Activated T-helper 1 cell treated with anti-CD3 and anti-CD28 coated beads, Interleukin-12 subunit alpha, Interleukin-12 subunit beta, Interleukin-2, Interleukin-4 antibody, amounts not matched to agents 30 ng/mL and 10 ng/mL and 1 ng/mL, durations not matched to agents 14 hours and 24 hours and 36 hours (primary cell): ENCODE data around the gene PELI2. TPM values are rescaled to one million over a fixed set of nuclear protein-coding genes. Genes with fewer than 3 reads are reported as not detected.

ENCODE experiments used
- DNase-seq: peaks from one replicate; pipeline ENCODE4 v3.0.0; 2021; ENCODE audit warnings: low spot score
- H3K27ac Mint-ChIP-seq: one replicate; pipeline ENCODE4 v1.8.0; 2021; ENCODE audit warnings: mild to moderate bottlenecking, mixed read lengths
- H3K27me3 Mint-ChIP-seq: one replicate; pipeline ENCODE4 v1.8.0; 2022; ENCODE audit warnings: mild to moderate bottlenecking, moderate library complexity, mixed read lengths; ENCODE audit not compliant: insufficient read depth
- H3K36me3 Mint-ChIP-seq: one replicate; pipeline ENCODE4 v1.8.0; 2021; ENCODE audit warnings: low read depth, mixed read lengths
- H3K4me1 Mint-ChIP-seq: one replicate; pipeline ENCODE4 v1.8.0; 2021; ENCODE audit warnings: low read depth, mixed read lengths
- H3K4me3 Mint-ChIP-seq: one replicate; pipeline ENCODE4 v1.8.0; 2021; ENCODE audit warnings: mild to moderate bottlenecking, moderate library complexity, mixed read lengths
- H3K9me3 Mint-ChIP-seq: one replicate; pipeline ENCODE4 v1.8.0; 2021; ENCODE audit warnings: mixed read lengths
- intact Hi-C: fragments of 100-400 bp; cut with micrococcal nuclease; formaldehyde crosslinking; loops from one replicate; pipeline ENCODE4 v1.15.1; 2024
- total RNA-seq: library from RNA; stranded (reverse); gene quantifications from 2 replicates; pipeline ENCODE4 v1.2.3, GENCODE V29; 2022

The PELI2 gene
- total RNA-seq, 1 donor from 2014 or later: 4.5 TPM

DNA sequence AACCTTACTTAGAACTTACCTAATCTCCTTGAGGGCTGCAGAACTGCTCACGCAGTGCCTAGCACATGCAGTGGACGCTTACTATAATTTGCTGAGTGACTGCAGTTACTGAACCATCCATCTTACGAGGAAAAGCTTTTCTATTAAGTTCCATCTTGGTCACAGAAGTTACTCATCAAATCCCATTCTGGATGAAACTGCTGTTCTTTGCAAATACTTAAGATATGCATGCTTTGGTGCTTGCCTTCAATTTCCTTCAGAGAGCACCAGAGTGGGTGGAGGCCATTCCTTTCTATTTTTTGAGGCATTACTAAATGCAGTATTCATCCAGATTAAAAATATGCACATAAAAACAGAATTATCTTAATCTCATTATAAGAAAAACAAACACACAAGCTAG lies 17.7 kb upstream of the PELI2 start:
- intact Hi-C loops: no loop called here
- no peaks in the 10 kb centered on the region for H3K4me1 Mint-ChIP-seq

DNA sequence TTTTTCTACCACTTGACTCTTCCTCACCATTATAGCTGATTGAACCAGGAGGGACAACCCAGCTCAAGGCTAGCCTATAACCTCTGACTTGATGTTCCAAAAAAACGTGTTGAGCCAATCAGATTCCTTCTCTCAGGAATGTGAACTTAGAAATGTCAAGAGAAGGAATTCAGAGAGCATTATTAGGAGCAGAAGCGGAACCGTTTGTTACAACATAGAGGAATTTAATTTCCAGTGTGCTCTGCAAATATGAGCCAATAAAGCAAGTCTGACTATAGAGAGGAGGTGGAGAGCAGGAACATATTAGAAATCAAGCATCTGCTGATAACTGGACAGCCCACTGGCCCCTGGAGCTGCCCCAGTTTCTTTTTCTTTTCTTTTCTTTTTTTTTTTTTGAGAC lies 15.3 kb upstream of the PELI2 start:
- Mint-ChIP-seq H3K27ac (no peak overlapping the region), H3K9me3 (no peaks in the 10 kb centered on the region), H3K4me3 (no peak overlapping the region), H3K4me1 (no peaks in the 10 kb centered on the region), H3K27me3 (peaks cover 1% of the 10 kb centered on the region), H3K36me3 (no peaks in the 10 kb centered on the region)
- DNase-seq: no peak
- intact Hi-C loops: no loop called here

More for the DNA sequence above, 17.7 kb upstream of the PELI2 start:
- peaks cover 1% of the 10 kb centered on the region for H3K27me3 Mint-ChIP-seq
- H3K36me3 Mint-ChIP-seq: no peaks in the 10 kb centered on the region
- no peak overlapping the region for H3K27ac Mint-ChIP-seq
- no peak overlapping the region for H3K4me3 Mint-ChIP-seq
- DNase-seq: no peak
- H3K9me3 Mint-ChIP-seq: no peaks in the 10 kb centered on the region

DNA sequence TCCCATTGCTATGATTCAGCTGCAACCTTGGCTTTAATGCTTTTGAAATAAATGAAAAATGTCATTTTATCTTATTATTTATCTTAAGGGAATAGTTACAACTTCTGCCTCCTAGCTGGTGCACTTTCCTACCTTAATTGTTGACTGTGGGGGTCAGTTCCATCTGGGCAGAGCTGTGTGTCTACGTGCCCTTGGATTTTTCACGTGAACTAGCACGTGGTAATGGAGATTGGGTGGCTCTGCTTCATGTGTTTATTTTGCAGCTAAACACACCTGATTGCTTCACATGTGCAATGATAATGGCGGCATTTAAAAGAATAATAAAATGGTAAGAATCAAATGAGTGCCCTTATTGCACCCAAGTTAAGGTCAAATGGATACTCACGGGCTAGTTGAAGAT lies 10.6 kb upstream of the PELI2 start:
- Mint-ChIP-seq H3K27ac (no peak overlapping the region), H3K4me3 (no peak overlapping the region), H3K27me3 (peaks cover 9% of the 10 kb centered on the region), H3K4me1 (no peaks in the 10 kb centered on the region), H3K36me3 (no peaks in the 10 kb centered on the region), H3K9me3 (no peaks in the 10 kb centered on the region)
- no peak for DNase-seq
- intact Hi-C loops: no loop called here

DNA sequence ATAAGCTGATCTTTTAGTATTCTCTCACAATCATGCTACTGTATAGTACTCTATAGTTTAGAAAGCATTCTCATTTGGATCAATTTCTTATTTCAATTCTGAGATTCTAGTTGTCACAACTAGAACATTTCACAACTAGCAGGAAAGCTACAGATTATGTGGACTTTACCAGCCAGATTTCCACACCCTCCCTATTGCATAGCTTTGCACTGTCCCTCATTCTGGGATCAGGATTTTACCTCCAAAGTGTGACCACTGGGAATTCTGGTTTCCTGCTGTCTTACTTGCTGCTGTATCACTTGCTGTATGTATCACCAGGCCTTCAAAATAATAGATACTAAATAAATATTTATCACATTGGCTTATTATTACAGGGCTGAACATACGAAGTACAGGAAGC lies 10.2 kb upstream of the PELI2 start:
- peaks cover 11% of the 10 kb centered on the region for H3K27me3 Mint-ChIP-seq
- no peaks in the 10 kb centered on the region for H3K9me3 Mint-ChIP-seq
- H3K4me3 Mint-ChIP-seq: no peak overlapping the region
- no peaks in the 10 kb centered on the region for H3K36me3 Mint-ChIP-seq
- H3K4me1 Mint-ChIP-seq: no peaks in the 10 kb centered on the region
- intact Hi-C loops: no loop called here
- DNase-seq: no peak
- H3K27ac Mint-ChIP-seq: no peak overlapping the region

DNA sequence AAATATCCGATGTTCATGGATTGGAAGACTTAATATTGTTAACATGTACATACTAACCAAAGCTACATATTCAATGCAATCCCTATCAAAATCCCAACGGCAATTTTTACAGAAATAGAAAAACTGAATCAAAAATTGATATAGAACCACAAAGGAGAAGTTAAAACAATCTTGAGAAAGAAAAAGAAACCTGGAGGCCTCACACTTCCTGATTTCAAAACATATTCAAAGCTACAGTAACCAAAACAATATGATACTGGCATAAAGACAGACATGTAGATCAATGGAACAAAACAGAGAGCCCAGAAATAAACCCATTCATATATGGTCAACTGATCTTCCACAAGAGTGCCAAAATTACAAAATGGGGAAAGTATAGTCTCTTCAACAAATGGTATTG lies 5.4 kb upstream of the PELI2 start:
- no peaks in the 10 kb centered on the region for H3K9me3 Mint-ChIP-seq
- H3K4me3 Mint-ChIP-seq: no peak overlapping the region
- H3K27me3 Mint-ChIP-seq: peaks cover 23% of the 10 kb centered on the region
- peaks cover 12% of the 10 kb centered on the region for H3K4me1 Mint-ChIP-seq
- no peaks in the 10 kb centered on the region for H3K36me3 Mint-ChIP-seq
- H3K27ac Mint-ChIP-seq: no peak overlapping the region
- DNase-seq: no peak
- intact Hi-C loops: loop anchor here (10.0 kb wide), 1 partner anchor 108 kb away; no protein-coding TSS in a partner anchor

DNA sequence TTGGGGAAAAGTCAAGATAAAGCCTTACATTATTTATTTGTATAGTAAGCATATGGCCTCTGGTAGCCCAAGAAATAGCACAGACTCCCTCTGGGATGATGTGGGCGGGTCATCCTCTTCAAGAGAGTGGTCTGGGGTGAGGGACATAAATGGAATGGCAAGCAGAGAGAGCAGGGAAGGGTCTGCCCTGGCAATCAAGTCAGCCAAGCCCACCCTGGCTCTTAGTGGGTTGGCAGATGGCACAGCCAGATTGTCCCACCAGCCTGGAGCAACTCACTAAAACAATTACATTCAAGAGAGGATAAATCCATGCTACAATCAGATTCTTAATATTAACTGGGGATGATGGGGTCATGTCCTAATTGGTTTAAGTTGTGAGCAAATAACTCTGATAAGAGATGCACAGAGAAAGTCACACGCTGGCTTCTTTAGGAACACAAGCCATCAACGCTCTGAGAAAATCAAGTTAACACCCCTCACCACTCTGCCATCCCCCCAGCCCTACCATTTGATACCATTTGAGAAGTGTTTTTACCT lies 2.8 kb upstream of the PELI2 start:
- peaks cover 34% of the 10 kb centered on the region for H3K27me3 Mint-ChIP-seq
- DNase-seq: no peak
- H3K4me1 Mint-ChIP-seq: peaks cover 25% of the 10 kb centered on the region
- no peaks in the 10 kb centered on the region for H3K9me3 Mint-ChIP-seq
- H3K36me3 Mint-ChIP-seq: no peaks in the 10 kb centered on the region
- intact Hi-C loops: loop anchor here (5.0 to 10.0 kb wide), 2 partner anchors 111 to 843 kb away; partner anchors contain the start of gene FBXO34
- no peak overlapping the region for H3K27ac Mint-ChIP-seq
- H3K4me3 Mint-ChIP-seq: no peak overlapping the region

DNA sequence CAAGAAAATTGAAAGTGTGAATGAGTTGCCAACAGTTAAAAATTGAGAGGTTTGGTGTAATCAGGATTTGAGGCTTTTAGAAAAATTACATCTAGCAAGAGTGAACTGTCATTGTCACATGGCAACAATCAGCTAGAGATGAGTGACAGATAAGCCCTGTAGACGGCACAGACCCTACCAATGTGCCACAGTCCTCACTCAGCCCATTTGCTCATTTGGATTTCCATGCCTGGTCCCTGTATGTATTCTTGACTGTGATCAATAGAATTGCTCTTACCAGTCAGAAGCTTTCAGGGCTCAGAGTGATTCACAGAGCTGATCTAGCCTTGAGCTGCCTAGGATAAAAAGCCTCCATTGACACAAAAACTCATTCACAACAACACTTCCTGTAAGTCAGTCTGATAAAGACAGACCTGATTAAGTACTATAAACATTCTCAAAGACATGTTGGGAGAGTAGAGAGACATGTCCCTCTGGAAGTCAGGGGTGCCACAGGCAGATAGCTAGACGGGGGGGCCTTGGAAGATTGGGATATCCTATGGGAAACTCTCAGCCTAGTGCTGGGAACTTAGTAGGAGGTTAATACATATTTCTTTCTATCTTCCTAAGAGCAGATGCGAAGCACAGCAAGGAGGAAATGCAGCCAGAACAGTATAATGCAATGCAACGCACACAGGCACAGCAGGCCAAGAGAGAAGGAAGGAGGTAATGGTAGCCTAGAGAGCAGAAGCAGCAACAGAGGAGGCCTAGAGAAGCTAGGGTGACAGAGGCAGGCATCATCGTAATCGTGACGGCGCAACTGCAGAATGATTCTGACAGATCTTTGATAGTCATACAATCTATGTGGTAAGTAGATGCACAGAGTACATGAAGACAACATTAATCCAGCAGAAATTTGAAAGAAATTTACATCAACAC lies 2.0 kb upstream of the PELI2 start:
- intact Hi-C loops: loop anchor here (5.0 to 10.0 kb wide), 2 partner anchors 111 to 844 kb away; partner anchors contain the start of gene FBXO34
- Mint-ChIP-seq H3K9me3 (no peaks in the 10 kb centered on the region), H3K4me1 (peaks cover 33% of the 10 kb centered on the region), H3K27me3 (peaks cover 38% of the 10 kb centered on the region), H3K27ac (no peak overlapping the region), H3K4me3 (peak overlapping the region; percentile 43), H3K36me3 (no peaks in the 10 kb centered on the region)
- DNase-seq: no peak

DNA sequence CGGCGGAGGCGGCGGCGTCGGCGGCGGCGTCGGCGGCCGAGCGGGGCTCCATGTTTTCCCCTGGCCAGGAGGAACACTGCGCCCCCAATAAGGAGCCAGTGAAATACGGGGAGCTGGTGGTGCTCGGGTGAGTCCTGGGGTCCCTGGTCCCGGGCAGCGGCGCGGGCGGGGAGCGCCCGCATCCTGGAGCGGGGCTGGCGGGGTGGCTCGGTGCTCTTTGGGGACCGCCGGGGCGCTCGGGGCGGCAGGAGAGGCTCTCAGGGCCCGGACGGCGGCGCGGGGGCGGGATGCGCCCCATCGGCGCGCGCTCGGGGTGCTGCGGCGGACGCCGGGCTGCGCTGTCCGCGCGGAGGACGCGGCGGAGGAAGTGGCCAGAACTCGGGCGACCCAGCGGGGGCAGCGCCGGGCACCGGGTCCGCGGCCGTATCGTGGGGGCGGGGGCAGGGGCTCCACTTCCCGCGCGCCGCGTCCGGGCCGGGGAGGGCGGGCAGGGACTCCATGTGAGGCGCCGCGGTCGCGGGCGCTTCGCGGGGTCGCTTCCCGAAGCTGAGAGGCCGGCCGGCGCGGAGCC lies 485 bp downstream of the PELI2 start:
- Mint-ChIP-seq H3K9me3 (no peaks in the 10 kb centered on the region), H3K4me1 (peaks cover 48% of the 10 kb centered on the region), H3K4me3 (no peak overlapping the region), H3K36me3 (peaks cover 2% of the 10 kb centered on the region), H3K27ac (no peak overlapping the region), H3K27me3 (peaks cover 32% of the 10 kb centered on the region)
- DNase-seq: peak; percentile 20
- intact Hi-C loops: loop anchor here (1.0 to 10.0 kb wide), 7 partner anchors 28 to 846 kb away; partner anchors contain the start of genes FBXO34 and KTN1

DNA sequence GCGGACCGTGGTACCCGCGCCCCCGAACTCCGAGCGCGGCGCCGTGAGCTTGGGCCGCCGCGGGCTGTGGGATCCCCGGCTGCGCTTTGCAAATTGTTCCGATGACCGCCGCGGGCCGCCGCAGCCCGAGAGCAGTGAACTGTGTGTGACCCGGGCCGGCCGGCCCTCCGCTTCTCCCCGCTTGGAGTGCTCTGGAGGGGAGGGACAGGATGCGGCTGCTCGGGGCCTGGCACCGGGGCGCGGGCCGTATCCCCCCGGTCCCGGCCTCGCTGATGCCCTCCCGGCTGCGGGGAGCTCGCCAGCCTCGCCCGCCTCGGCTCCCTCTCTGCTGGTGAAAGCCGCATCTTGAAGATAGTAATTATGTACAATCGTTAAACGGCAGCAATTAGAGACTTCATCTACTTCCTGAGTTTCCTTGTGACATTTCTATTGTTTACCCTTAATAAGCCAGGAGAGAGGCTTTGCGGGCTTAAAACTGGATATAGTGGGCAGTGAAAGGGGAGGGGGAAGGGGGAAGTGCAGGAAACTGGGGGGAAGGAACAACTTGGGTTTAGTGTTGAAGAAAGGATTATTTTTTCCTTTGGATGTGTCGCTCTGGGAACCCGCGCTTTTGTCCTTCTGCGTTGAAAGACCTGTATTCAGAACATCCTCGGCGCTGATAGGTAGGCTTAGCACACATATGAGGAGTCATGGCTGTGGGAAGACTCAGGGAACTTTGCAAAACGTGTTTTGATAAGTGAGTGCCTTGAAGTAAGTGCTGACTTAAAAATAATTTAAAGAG lies 1.2 kb downstream of the PELI2 start:
- peak; percentile 11 for DNase-seq
- peaks cover 2% of the 10 kb centered on the region for H3K36me3 Mint-ChIP-seq
- peaks cover 50% of the 10 kb centered on the region for H3K4me1 Mint-ChIP-seq
- H3K4me3 Mint-ChIP-seq: peak overlapping the region; percentile 83
- H3K27me3 Mint-ChIP-seq: peaks cover 28% of the 10 kb centered on the region
- intact Hi-C loops: loop anchor here (1.0 to 10.0 kb wide), 7 partner anchors 27 to 847 kb away; partner anchors contain the start of genes FBXO34 and KTN1
- H3K27ac Mint-ChIP-seq: peak overlapping the region; percentile 54
- H3K9me3 Mint-ChIP-seq: no peaks in the 10 kb centered on the region

DNA sequence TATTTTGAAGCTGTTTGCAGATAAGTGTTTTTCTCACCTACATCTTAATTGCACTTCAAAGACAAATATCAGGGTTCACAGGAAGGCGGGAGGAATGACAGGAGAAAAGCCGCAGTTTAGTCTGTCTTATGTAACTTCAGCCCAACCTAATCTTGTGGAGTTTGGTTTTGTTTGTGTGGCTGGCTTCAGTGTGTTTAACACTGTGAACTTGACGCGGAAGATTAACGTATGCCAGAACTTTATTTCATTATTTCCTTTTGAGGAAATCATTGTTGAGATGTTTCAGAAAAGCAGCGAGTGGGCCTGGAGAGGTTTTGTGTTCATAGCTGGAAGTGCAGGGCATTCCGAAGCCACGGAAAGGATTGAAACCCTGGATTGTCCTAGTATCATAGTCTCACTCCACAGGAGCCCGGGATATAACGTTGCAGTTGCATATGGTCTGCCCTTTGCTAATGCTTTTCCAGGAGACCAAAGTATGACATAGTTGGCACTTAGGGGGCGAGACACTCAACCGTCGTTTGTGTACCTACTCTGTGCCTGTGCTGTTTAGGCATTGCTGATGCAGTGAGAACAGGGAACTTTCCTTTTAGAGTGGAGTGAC lies 2.0 kb downstream of the PELI2 start:
- Mint-ChIP-seq H3K4me3 (peak overlapping the region; percentile 83), H3K36me3 (peaks cover 2% of the 10 kb centered on the region), H3K27ac (no peak overlapping the region), H3K4me1 (peaks cover 50% of the 10 kb centered on the region), H3K27me3 (peaks cover 26% of the 10 kb centered on the region), H3K9me3 (no peaks in the 10 kb centered on the region)
- intact Hi-C loops: loop anchor here (1.0 kb wide), 1 partner anchor 11 kb away; no protein-coding TSS in a partner anchor
- no peak for DNase-seq

DNA sequence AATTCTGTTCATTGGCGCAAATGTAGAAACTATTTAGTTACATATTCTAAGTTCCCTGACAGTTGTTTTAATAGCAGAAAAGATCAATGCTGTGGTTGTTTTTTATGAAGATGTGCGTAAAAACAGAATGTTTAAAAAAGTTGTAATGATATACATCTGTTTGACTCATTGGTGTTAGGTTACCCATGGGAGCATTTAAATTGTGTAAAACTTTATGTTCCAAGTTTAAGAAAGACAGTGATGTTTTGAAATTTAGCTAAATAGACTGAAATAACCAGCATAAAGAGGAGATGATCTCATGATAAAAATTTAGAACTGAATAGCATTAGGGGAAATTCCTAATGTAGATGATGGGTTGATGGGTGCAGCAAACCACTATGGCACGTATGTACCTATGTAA lies 3.6 kb downstream of the PELI2 start:
- H3K4me3 Mint-ChIP-seq: no peak overlapping the region
- H3K27ac Mint-ChIP-seq: no peak overlapping the region
- H3K36me3 Mint-ChIP-seq: peaks cover 2% of the 10 kb centered on the region
- peaks cover 42% of the 10 kb centered on the region for H3K4me1 Mint-ChIP-seq
- DNase-seq: no peak
- intact Hi-C loops: no loop called here
- H3K27me3 Mint-ChIP-seq: peaks cover 26% of the 10 kb centered on the region
- no peaks in the 10 kb centered on the region for H3K9me3 Mint-ChIP-seq

DNA sequence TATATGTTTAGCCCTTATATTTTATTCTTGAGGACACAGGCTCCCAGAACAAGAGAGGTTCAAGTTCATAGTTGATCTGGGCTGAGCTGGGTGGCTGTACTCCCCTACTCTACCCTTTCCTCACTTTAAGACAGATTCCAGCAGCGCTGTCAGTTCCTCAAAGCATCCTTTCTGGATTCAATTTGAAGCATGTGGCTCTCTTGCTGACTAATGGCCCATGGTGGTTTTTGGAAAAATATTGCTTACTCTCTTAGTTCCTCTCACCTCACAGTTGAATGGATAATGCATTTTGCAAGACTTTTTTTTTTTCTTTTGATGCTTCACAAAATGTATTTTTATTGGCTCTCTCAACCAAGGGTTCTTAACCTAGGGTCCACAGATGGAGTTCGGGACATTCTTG lies 4.1 kb downstream of the PELI2 start:
- Mint-ChIP-seq H3K4me3 (no peak overlapping the region), H3K27ac (no peak overlapping the region), H3K9me3 (no peaks in the 10 kb centered on the region), H3K27me3 (peaks cover 26% of the 10 kb centered on the region), H3K4me1 (peaks cover 42% of the 10 kb centered on the region), H3K36me3 (peaks cover 2% of the 10 kb centered on the region)
- intact Hi-C loops: no loop called here
- no peak for DNase-seq
